Fibroblast of lung (primary cell): ENCODE measurements around the gene RHBDL3. TPM values are rescaled to one million over a fixed set of nuclear protein-coding genes. Genes with fewer than 3 reads are reported as not detected.
A peak's percentile ranks its signal among the peaks of the same experiment; 100 is the strongest.

Experiments
- DNase-seq, 2 donors: peaks; one replicate each; pipeline versions ENCODE4 v3.0.0 to v3.0.0-alpha.2; 2010; ENCODE audit warnings: low read depth in 2 of 2
- H2AFZ ChIP-seq: 2 replicates; pipeline ENCODE4 v1.5.1; 2012; ENCODE audit warnings: low read length, control low read depth, inconsistent platforms
- H3K27ac ChIP-seq: 2 replicates; pipeline ENCODE4 v1.5.1; 2011; ENCODE audit warnings: low read length, control low read depth; ENCODE audit not compliant: insufficient read depth
- H3K27me3 ChIP-seq: 2 replicates; pipeline ENCODE4 v1.5.1; 2011; ENCODE audit warnings: mild to moderate bottlenecking, low read length; ENCODE audit not compliant: control insufficient read depth, insufficient read depth
- H3K36me3 ChIP-seq: 2 replicates; pipeline ENCODE4 v1.5.1; 2011; ENCODE audit warnings: low read length; ENCODE audit not compliant: control insufficient read depth, insufficient read depth
- H3K4me1 ChIP-seq: 2 replicates; pipeline ENCODE4 v1.5.1; 2011; ENCODE audit warnings: low read length; ENCODE audit not compliant: control insufficient read depth, insufficient read depth; ENCODE audit errors: extremely low read depth
- H3K4me2 ChIP-seq: 2 replicates; pipeline ENCODE4 v1.5.1; 2011; ENCODE audit warnings: low read length, control low read depth; ENCODE audit not compliant: insufficient read depth; ENCODE audit errors: extremely low read depth
- H3K4me3 ChIP-seq, 4 experiments: fragments of 200-600 bp in 1 of 4; sonication (generic) in 1 of 4; replicated peaks in 1 of 4; 2 replicates each; pipeline ENCODE4 v1.5.1; 2011 to 2016; ENCODE audit warnings: low read length in 4 of 4, low read depth in 3 of 4, mild to moderate bottlenecking in 3 of 4, control low read depth in 2 of 4, inconsistent platforms in 1 of 4, mixed read lengths in 1 of 4; ENCODE audit not compliant: insufficient read depth in 1 of 4; ENCODE audit errors: control extremely low read depth in 1 of 4
- H3K79me2 ChIP-seq: 2 replicates; pipeline ENCODE4 v1.5.1; 2012; ENCODE audit warnings: mild to moderate bottlenecking, low read length, inconsistent platforms; ENCODE audit not compliant: control insufficient read depth, insufficient read depth
- H3K9ac ChIP-seq: 2 replicates; pipeline ENCODE4 v1.5.1; 2011; ENCODE audit warnings: mild to moderate bottlenecking, low read length, control low read depth; ENCODE audit not compliant: insufficient read depth
- H3K9me3 ChIP-seq: 2 replicates; pipeline ENCODE4 v1.5.1; 2012; ENCODE audit warnings: low read depth, low read length; ENCODE audit not compliant: control insufficient read depth, insufficient read depth
- H4K20me1 ChIP-seq: 2 replicates; pipeline ENCODE4 v1.5.1; 2011; ENCODE audit warnings: low read length; ENCODE audit not compliant: control insufficient read depth, insufficient read depth; ENCODE audit errors: extremely low read depth
- EZH2 ChIP-seq: IDR thresholded peaks from 2 replicates; pipeline ENCODE4 v1.5.1; 2012; ENCODE audit warnings: low read length, control low read depth, mild to moderate bottlenecking; ENCODE audit errors: missing control alignments
- polyA plus RNA-seq, 2 donors: library from polyadenylated mRNA; depleted of rRNA in 1 of 2; stranded (reverse) in 1 of 2; unstranded in 1 of 2; fragments of >200 nt; gene quantifications; 2 replicates each; pipeline ENCODE4 v1.2.1, GENCODE V29; 2011 to 2012; ENCODE audit warnings: missing spikeins in 1 of 2
- total RNA-seq: library from RNA; depleted of rRNA; stranded (reverse); fragments of >200 nt; gene quantifications from 2 replicates; pipeline ENCODE4 v1.2.1, GENCODE V29; 2014
- TF ChIP-seq, protein P1 (sequence below), 2 donors: IDR thresholded peaks in 1 of 2; conservative IDR thresholded peaks in 1 of 2; 1 replicate in 1 of 2; 2 replicates in 1 of 2; pipeline ENCODE4 v1.5.1; 2011 to 2012; ENCODE audit warnings: low read length in 2 of 2, control low read depth in 1 of 2, inconsistent platforms in 1 of 2, low read depth in 1 of 2, mild to moderate bottlenecking in 1 of 2

Gene RHBDL3
- total and polyA plus RNA-seq, 2 donors (not counting 1 experiment from before 2014, with no cell fraction given) = 0.17 to 0.43 TPM

- H3K4me3 ChIP-seq = no peak overlapping the region
- no peak overlapping the region for H3K9ac ChIP-seq
- H3K27me3 ChIP-seq = peaks cover 4% of the 10 kb centered on the region
- no peak for DNase-seq
- no peaks in the 10 kb centered on the region for H3K9me3 ChIP-seq
- no peak overlapping the region for H2AFZ ChIP-seq
- no peaks in the 10 kb centered on the region for H3K79me2 ChIP-seq
- H3K4me1 ChIP-seq = peaks cover 4% of the 10 kb centered on the region
- H3K36me3 ChIP-seq = no peaks in the 10 kb centered on the region
- no peak for TF ChIP-seq EZH2
- TF ChIP-seq, protein P1, sequence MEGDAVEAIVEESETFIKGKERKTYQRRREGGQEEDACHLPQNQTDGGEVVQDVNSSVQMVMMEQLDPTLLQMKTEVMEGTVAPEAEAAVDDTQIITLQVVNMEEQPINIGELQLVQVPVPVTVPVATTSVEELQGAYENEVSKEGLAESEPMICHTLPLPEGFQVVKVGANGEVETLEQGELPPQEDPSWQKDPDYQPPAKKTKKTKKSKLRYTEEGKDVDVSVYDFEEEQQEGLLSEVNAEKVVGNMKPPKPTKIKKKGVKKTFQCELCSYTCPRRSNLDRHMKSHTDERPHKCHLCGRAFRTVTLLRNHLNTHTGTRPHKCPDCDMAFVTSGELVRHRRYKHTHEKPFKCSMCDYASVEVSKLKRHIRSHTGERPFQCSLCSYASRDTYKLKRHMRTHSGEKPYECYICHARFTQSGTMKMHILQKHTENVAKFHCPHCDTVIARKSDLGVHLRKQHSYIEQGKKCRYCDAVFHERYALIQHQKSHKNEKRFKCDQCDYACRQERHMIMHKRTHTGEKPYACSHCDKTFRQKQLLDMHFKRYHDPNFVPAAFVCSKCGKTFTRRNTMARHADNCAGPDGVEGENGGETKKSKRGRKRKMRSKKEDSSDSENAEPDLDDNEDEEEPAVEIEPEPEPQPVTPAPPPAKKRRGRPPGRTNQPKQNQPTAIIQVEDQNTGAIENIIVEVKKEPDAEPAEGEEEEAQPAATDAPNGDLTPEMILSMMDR (conservative IDR thresholded peaks at IDR 0.05 in 1 of 2, IDR thresholded peaks at IDR 0.05 in 1 of 2; ENCODE audit: low read depth in 1 of 2, low read length in 2 of 2) = no peak
- no peak overlapping the region for H3K4me2 ChIP-seq
- H4K20me1 ChIP-seq = no peaks in the 10 kb centered on the region
- no peak overlapping the region for H3K27ac ChIP-seq
Observed at GRCh38 chr17:32281011-32281451, 15.4 kb downstream of the RHBDL3 start.

DNA sequence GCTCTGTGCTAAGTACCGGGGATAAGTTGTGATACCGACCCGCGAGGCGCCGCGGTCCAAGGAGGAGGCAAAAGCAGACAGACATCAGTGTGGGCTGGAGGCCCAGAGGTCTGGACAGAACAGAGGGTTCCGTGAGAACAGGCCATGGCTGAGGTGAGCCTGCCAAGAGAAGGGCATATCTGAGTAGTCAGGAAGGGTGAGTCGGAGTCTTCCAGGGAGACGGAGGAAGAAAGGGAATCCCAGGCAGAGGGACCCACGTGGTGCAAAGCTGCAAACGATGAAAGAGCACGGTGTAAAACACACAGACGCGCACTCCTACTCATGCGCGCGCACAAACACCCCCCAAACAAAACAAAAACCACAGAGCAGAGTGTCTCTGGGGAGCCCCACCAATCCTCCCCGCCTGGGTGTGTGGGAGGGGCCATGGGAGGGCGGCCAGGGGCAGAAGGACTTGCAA lies 18.1 kb downstream of the RHBDL3 start:
- Histone ChIP-seq H3K9ac (no peak overlapping the region), H3K4me1 (peaks cover 2% of the 10 kb centered on the region), H3K9me3 (no peaks in the 10 kb centered on the region), H2AFZ (no peak overlapping the region), H3K4me2 (no peak overlapping the region), H3K36me3 (no peaks in the 10 kb centered on the region), H3K27ac (no peak overlapping the region), H3K79me2 (no peaks in the 10 kb centered on the region), H3K4me3 (no peak overlapping the region), H3K27me3 (peaks cover 4% of the 10 kb centered on the region), H4K20me1 (no peaks in the 10 kb centered on the region)
- peak in 1 of 2 donors; percentile 56 for DNase-seq
- no peak for TF ChIP-seq EZH2

GRCh38 chr17:32285306-32285705 lies 19.7 kb downstream of the RHBDL3 start:
- TF ChIP-seq, protein P1 (conservative IDR thresholded peaks at IDR 0.05 in 1 of 2, IDR thresholded peaks at IDR 0.05 in 1 of 2; ENCODE audit: low read depth in 1 of 2, low read length in 2 of 2) = no peak
- no peak for TF ChIP-seq EZH2
- no peaks in the 10 kb centered on the region for H3K79me2 ChIP-seq
- no peaks in the 10 kb centered on the region for H4K20me1 ChIP-seq
- H3K4me1 ChIP-seq = peaks cover 2% of the 10 kb centered on the region
- no peak overlapping the region for H3K27ac ChIP-seq
- no peaks in the 10 kb centered on the region for H3K9me3 ChIP-seq
- no peak for DNase-seq
- H3K36me3 ChIP-seq = no peaks in the 10 kb centered on the region
- H3K27me3 ChIP-seq = peaks cover 2% of the 10 kb centered on the region
- H3K4me3 ChIP-seq = no peak overlapping the region
- no peak overlapping the region for H2AFZ ChIP-seq
- H3K9ac ChIP-seq = no peak overlapping the region
- no peak overlapping the region for H3K4me2 ChIP-seq
